Activated CD8-positive, alpha-beta T cell treated with anti-CD3 and anti-CD28 coated beads, Interleukin-2, amount 10 ng/mL, durations not matched to agents 7 days and 5 days (primary cell): ENCODE measurements around the gene MINPP1. TPM values are rescaled to one million over a fixed set of nuclear protein-coding genes. Genes with fewer than 3 reads are reported as not detected.

Experiments used
- ATAC-seq: fragments of 150-1000 bp; cut with Tn5 transposase; one replicate; pipeline ENCODE4 v1.10.0; 2021; ENCODE audit warnings: moderate library complexity
- CTCF ChIA-PET: fragments of 350-600 bp; sonication (Branson Sonifier 250); formaldehyde crosslinking; loops from one replicate; lab custom pipeline; 2021; ENCODE audit warnings: antibody characterized with exemption; lab: Charles Lee
- POLR2A ChIA-PET: fragments of 350-600 bp; sonication (Branson Sonifier 250); formaldehyde crosslinking; loops from one replicate; lab custom pipeline; 2021; ENCODE audit warnings: antibody characterized with exemption; lab: Charles Lee
- DNase-seq: peaks from one replicate; pipeline ENCODE4 v3.0.0-alpha.2; 2020
- H3K27ac Mint-ChIP-seq: one replicate; pipeline ENCODE4 v1.8.0; 2021; ENCODE audit warnings: mild to moderate bottlenecking, mixed read lengths
- H3K27me3 Mint-ChIP-seq: one replicate; pipeline ENCODE4 v1.8.0; 2021; ENCODE audit warnings: low read depth, mixed read lengths
- H3K36me3 Mint-ChIP-seq: one replicate; pipeline ENCODE4 v1.8.0; 2021; ENCODE audit warnings: low read depth, mixed read lengths
- H3K4me1 Mint-ChIP-seq: one replicate; pipeline ENCODE4 v1.8.0; 2021; ENCODE audit warnings: low read depth, mixed read lengths
- H3K4me3 Mint-ChIP-seq: one replicate; pipeline ENCODE4 v1.8.0; 2021; ENCODE audit warnings: mild to moderate bottlenecking, mixed read lengths
- H3K9me3 Mint-ChIP-seq: one replicate; pipeline ENCODE4 v1.8.0; 2022; ENCODE audit warnings: mixed read lengths; ENCODE audit not compliant: insufficient read depth
- total RNA-seq, 2 experiments: library from RNA; stranded (reverse); gene quantifications; one replicate each; pipeline ENCODE4 v1.2.3, GENCODE V29; 2021

The MINPP1 gene
- total RNA-seq, 2 experiments from 2014 or later = 8.0 TPM

GRCh38 chr10:87531908-87532622 lies 27.4 kb downstream of the MINPP1 start:
- Mint-ChIP-seq H3K9me3 (no peaks in the 10 kb centered on the region), H3K4me3 (no peak overlapping the region), H3K4me1 (peaks cover 3% of the 10 kb centered on the region), H3K27me3 (no peaks in the 10 kb centered on the region), H3K27ac (no peak overlapping the region), H3K36me3 (peaks cover 27% of the 10 kb centered on the region)
- ChIA-PET CTCF (interaction anchor here (0.7 to 1.5 kb wide), 3 partner anchors 15 to 240 kb away, joined by 3 read pairs; no protein-coding TSS in a partner anchor), POLR2A (no interaction called here)
- no peak for DNase-seq
- ATAC-seq = no peak

GRCh38 chr10:87532696-87533095 lies 28.0 kb downstream of the MINPP1 start:
- ATAC-seq (no peak), DNase-seq (no peak)
- ChIA-PET CTCF (interaction anchor here (0.6 to 1.5 kb wide), 4 partner anchors 16 to 282 kb away, joined by 3 to 4 read pairs (median 3); no protein-coding TSS in a partner anchor), POLR2A (no interaction called here)
- Mint-ChIP-seq H3K4me3 (no peak overlapping the region), H3K27me3 (no peaks in the 10 kb centered on the region), H3K36me3 (peaks cover 24% of the 10 kb centered on the region), H3K27ac (no peak overlapping the region), H3K4me1 (peaks cover 7% of the 10 kb centered on the region), H3K9me3 (no peaks in the 10 kb centered on the region)

GRCh38 chr10:87534173-87534858 lies 29.6 kb downstream of the MINPP1 start:
- Mint-ChIP-seq H3K4me3 (no peak overlapping the region), H3K9me3 (no peaks in the 10 kb centered on the region), H3K27ac (no peak overlapping the region), H3K4me1 (peaks cover 7% of the 10 kb centered on the region), H3K27me3 (no peaks in the 10 kb centered on the region), H3K36me3 (peaks cover 23% of the 10 kb centered on the region)
- ChIA-PET CTCF (interaction anchor here (1.0 kb wide), 2 partner anchors 30 to 227 kb away, joined by 3 to 5 read pairs; partner anchors contain the start of gene MINPP1), POLR2A (interaction anchor here (0.7 kb wide), 1 partner anchor 30 kb away, joined by 3 read pairs; the partner anchor contains the start of gene MINPP1)
- no peak for DNase-seq
- no peak for ATAC-seq

- DNase-seq (no peak), ATAC-seq (no peak)
- Mint-ChIP-seq H3K27me3 (no peaks in the 10 kb centered on the region), H3K4me1 (peaks cover 7% of the 10 kb centered on the region), H3K9me3 (peaks cover 15% of the 10 kb centered on the region), H3K27ac (no peak overlapping the region), H3K4me3 (no peak overlapping the region), H3K36me3 (peaks cover 29% of the 10 kb centered on the region)
- ChIA-PET POLR2A (no interaction called here), CTCF (no interaction called here)
These were observed 33.7 kb downstream of the MINPP1 start for GRCh38 chr10:87538092-87539015.

GRCh38 chr10:87541114-87541513 lies 36.4 kb downstream of the MINPP1 start:
- DNase-seq (no peak), ATAC-seq (no peak)
- peaks cover 12% of the 10 kb centered on the region for H3K4me1 Mint-ChIP-seq
- H3K27ac Mint-ChIP-seq = no peak overlapping the region
- peaks cover 15% of the 10 kb centered on the region for H3K9me3 Mint-ChIP-seq
- POLR2A ChIA-PET = interaction anchor here (0.7 kb wide), 1 partner anchor 231 kb away, joined by 3 read pairs; no protein-coding TSS in a partner anchor
- no peaks in the 10 kb centered on the region for H3K27me3 Mint-ChIP-seq
- peaks cover 34% of the 10 kb centered on the region for H3K36me3 Mint-ChIP-seq
- H3K4me3 Mint-ChIP-seq = no peak overlapping the region
- CTCF ChIA-PET = no interaction called here

GRCh38 chr10:87544721-87545120 lies 40.0 kb downstream of the MINPP1 start:
- H3K27me3 Mint-ChIP-seq = no peaks in the 10 kb centered on the region
- ATAC-seq (no peak), DNase-seq (no peak)
- H3K27ac Mint-ChIP-seq = no peak overlapping the region
- POLR2A ChIA-PET = no interaction called here
- peaks cover 32% of the 10 kb centered on the region for H3K36me3 Mint-ChIP-seq
- H3K4me1 Mint-ChIP-seq = peaks cover 11% of the 10 kb centered on the region
- H3K4me3 Mint-ChIP-seq = no peak overlapping the region
- H3K9me3 Mint-ChIP-seq = peaks cover 15% of the 10 kb centered on the region
- CTCF ChIA-PET = no interaction called here

GRCh38 chr10:87545783-87546182 lies 41.1 kb downstream of the MINPP1 start:
- Mint-ChIP-seq H3K4me3 (no peak overlapping the region), H3K27me3 (no peaks in the 10 kb centered on the region), H3K36me3 (peaks cover 29% of the 10 kb centered on the region), H3K27ac (no peak overlapping the region), H3K4me1 (peaks cover 12% of the 10 kb centered on the region), H3K9me3 (peaks cover 15% of the 10 kb centered on the region)
- ChIA-PET CTCF (no interaction called here), POLR2A (no interaction called here)
- DNase-seq = no peak
- ATAC-seq = no peak

- Mint-ChIP-seq H3K4me1 (peaks cover 15% of the 10 kb centered on the region), H3K27me3 (no peaks in the 10 kb centered on the region), H3K9me3 (peaks cover 15% of the 10 kb centered on the region), H3K36me3 (peaks cover 29% of the 10 kb centered on the region), H3K27ac (no peak overlapping the region), H3K4me3 (no peak overlapping the region)
- ChIA-PET POLR2A (no interaction called here), CTCF (no interaction called here)
- ATAC-seq = no peak
- peak; percentile 47 for DNase-seq
These were observed 41.5 kb downstream of the MINPP1 start for GRCh38 chr10:87546210-87546609.

- ChIA-PET CTCF (interaction anchor here (0.7 kb wide), 1 partner anchor 216 kb away, joined by 3 read pairs; no protein-coding TSS in a partner anchor), POLR2A (no interaction called here)
- H3K4me1 Mint-ChIP-seq = peaks cover 15% of the 10 kb centered on the region
- H3K27ac Mint-ChIP-seq = no peak overlapping the region
- no peak overlapping the region for H3K4me3 Mint-ChIP-seq
- DNase-seq = no peak
- no peak for ATAC-seq
- peaks cover 11% of the 10 kb centered on the region for H3K9me3 Mint-ChIP-seq
- H3K27me3 Mint-ChIP-seq = no peaks in the 10 kb centered on the region
- H3K36me3 Mint-ChIP-seq = peaks cover 22% of the 10 kb centered on the region
These were observed 42.3 kb downstream of the MINPP1 start for GRCh38 chr10:87546971-87547413.

- no peak overlapping the region for H3K4me3 Mint-ChIP-seq
- DNase-seq = no peak
- CTCF ChIA-PET = no interaction called here
- H3K9me3 Mint-ChIP-seq = peaks cover 5% of the 10 kb centered on the region
- no peak for ATAC-seq
- H3K36me3 Mint-ChIP-seq = peaks cover 20% of the 10 kb centered on the region
- H3K4me1 Mint-ChIP-seq = peaks cover 15% of the 10 kb centered on the region
- H3K27ac Mint-ChIP-seq = no peak overlapping the region
- POLR2A ChIA-PET = no interaction called here
- H3K27me3 Mint-ChIP-seq = no peaks in the 10 kb centered on the region
These were observed 43.1 kb downstream of the MINPP1 start for GRCh38 chr10:87547734-87548311.

- peaks cover 12% of the 10 kb centered on the region for H3K4me1 Mint-ChIP-seq
- no peak overlapping the region for H3K27ac Mint-ChIP-seq
- ChIA-PET POLR2A (no interaction called here), CTCF (no interaction called here)
- H3K9me3 Mint-ChIP-seq = no peaks in the 10 kb centered on the region
- peaks cover 18% of the 10 kb centered on the region for H3K36me3 Mint-ChIP-seq
- H3K4me3 Mint-ChIP-seq = no peak overlapping the region
- DNase-seq (no peak), ATAC-seq (no peak)
- H3K27me3 Mint-ChIP-seq = no peaks in the 10 kb centered on the region
These were observed 46.0 kb downstream of the MINPP1 start for GRCh38 chr10:87550741-87551140.
